HL-60 (cell line): Measurements from ENCODE around the gene SOS2.

Experiments used
- DNase-seq, 2 experiments: peaks; one replicate each; pipeline ENCODE4 v3.0.0-alpha.2; 2010 to 2020; ENCODE audit warnings: low read depth in 1 of 2, low spot score in 1 of 2
- H3K27ac ChIP-seq: fragments of 250-450 bp; sonication (Bioruptor Pico); replicated peaks from 2 replicates; pipeline ENCODE4 v1.5.1; 2020; ENCODE audit warnings: mild to moderate bottlenecking, moderate library complexity
- H3K27me3 ChIP-seq: fragments of 250-450 bp; sonication (Bioruptor Pico); 2 replicates; pipeline ENCODE4 v1.5.1; 2021; ENCODE audit warnings: mild to moderate bottlenecking, moderate library complexity; ENCODE audit not compliant: insufficient read depth, poor library complexity, severe bottlenecking
- H3K4me3 ChIP-seq: replicated peaks from 2 replicates; pipeline ENCODE4 v1.5.1; 2011; ENCODE audit warnings: mild to moderate bottlenecking, control low read depth, low read length; ENCODE audit not compliant: insufficient read depth
- GABPA ChIP-seq: IDR thresholded peaks from 2 replicates; pipeline ENCODE4 v1.6.1; 2012; ENCODE audit warnings: low read depth
- POLR2AphosphoS5 ChIP-seq: IDR thresholded peaks from 2 replicates; pipeline ENCODE4 v1.6.1; 2012; ENCODE audit warnings: low read depth
- SPI1 ChIP-seq: IDR thresholded peaks from 2 replicates; pipeline ENCODE4 v1.6.1; 2012; ENCODE audit warnings: low read depth, mild to moderate bottlenecking, borderline replicate concordance
- TF ChIP-seq, protein P1 (sequence below): IDR thresholded peaks from 2 replicates; pipeline ENCODE4 v1.6.1; 2012; ENCODE audit warnings: low read depth; ENCODE audit not compliant: insufficient replicate concordance
- TF ChIP-seq, protein P2 (sequence below): IDR thresholded peaks from one replicate; pipeline ENCODE4 v1.5.1; 2011; ENCODE audit warnings: low read length, control low read depth, inconsistent platforms; ENCODE audit not compliant: insufficient read depth

SOS2 gene

DNA sequence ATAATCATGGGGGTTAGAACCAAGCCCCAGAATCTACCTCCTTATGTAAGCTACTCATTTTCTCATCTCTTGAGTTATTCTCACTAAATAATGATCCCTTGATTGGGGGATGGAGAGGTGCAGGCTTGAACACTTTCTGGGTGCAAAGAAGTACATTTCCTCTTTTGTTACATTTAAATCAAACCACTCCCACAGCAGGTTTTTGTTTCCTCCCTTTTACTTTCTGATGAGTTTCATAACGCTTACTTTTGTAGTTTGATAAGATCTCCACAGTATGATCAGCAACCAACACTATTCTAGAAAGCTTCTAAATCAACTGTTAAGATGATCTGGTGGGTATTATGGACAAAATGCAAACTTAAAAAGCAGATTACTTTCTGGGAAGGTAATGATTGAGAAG lies 135.5 kb downstream of the SOS2 start:
- Histone ChIP-seq H3K27ac (no peak overlapping the region), H3K4me3 (no peak overlapping the region), H3K27me3 (no peaks in the 10 kb centered on the region)
- peak; percentile 70; the same call in 1 of the 2 replicates for TF ChIP-seq SPI1
- TF ChIP-seq, protein P1, sequence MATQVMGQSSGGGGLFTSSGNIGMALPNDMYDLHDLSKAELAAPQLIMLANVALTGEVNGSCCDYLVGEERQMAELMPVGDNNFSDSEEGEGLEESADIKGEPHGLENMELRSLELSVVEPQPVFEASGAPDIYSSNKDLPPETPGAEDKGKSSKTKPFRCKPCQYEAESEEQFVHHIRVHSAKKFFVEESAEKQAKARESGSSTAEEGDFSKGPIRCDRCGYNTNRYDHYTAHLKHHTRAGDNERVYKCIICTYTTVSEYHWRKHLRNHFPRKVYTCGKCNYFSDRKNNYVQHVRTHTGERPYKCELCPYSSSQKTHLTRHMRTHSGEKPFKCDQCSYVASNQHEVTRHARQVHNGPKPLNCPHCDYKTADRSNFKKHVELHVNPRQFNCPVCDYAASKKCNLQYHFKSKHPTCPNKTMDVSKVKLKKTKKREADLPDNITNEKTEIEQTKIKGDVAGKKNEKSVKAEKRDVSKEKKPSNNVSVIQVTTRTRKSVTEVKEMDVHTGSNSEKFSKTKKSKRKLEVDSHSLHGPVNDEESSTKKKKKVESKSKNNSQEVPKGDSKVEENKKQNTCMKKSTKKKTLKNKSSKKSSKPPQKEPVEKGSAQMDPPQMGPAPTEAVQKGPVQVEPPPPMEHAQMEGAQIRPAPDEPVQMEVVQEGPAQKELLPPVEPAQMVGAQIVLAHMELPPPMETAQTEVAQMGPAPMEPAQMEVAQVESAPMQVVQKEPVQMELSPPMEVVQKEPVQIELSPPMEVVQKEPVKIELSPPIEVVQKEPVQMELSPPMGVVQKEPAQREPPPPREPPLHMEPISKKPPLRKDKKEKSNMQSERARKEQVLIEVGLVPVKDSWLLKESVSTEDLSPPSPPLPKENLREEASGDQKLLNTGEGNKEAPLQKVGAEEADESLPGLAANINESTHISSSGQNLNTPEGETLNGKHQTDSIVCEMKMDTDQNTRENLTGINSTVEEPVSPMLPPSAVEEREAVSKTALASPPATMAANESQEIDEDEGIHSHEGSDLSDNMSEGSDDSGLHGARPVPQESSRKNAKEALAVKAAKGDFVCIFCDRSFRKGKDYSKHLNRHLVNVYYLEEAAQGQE: no peak
- DNase-seq: no peak

DNA sequence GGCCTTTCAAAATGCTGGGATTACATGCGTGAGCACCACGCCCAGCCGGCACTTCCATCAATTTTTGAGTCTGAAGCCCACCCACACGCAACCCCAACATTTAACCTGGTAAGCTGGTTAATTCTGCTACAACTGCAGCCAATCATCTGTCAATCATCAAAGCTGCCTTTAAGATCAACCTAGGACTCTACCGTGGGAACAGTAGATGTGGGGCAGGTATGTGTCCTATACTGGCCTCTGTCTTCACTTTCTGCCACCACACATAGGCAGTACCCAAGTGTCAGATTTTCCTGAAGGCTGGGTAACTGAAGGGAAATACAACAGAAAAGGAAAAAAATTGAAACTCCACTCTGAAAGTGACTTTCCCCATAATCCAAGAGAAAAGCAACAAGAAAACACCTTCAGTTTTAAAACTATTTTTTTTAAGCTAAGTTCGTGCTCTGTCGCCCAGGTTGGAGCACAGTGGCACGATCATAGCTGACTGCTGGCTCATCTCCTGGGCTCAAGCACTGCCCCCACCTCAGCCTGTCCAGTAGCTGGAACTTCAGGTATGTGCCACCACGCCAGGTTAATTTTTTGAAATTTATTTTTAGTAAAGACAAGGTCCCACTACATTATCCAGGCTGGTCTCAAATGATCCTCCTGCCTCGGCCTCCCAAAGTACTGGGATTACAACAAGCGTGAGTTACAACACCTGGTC lies 137.2 kb downstream of the SOS2 start:
- H3K27me3 ChIP-seq: no peaks in the 10 kb centered on the region
- H3K27ac ChIP-seq: no peak overlapping the region
- no peak for DNase-seq
- TF ChIP-seq POLR2AphosphoS5: no peak
- no peak overlapping the region for H3K4me3 ChIP-seq

DNA sequence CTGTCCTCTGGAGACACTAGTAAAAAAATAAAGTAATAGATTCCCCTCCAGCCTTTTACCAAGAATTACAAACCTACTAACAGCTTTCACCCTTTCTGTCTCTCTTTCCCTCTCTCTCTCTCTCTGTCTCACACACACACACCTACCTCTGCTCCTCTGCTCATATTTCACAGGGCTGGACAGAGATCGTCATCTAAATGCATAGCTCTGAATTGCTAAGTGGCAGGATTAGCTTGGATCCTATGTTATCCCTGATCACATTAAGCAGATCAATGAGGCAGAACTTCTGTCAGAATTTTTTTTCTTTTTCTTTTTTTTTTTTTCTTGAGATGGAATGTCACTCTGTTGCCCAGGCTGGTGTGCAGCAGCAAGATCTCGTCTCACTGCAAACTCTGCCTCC lies 137.9 kb downstream of the SOS2 start:
- Histone ChIP-seq H3K27ac (no peak overlapping the region), H3K4me3 (no peak overlapping the region), H3K27me3 (no peaks in the 10 kb centered on the region)
- DNase-seq: no peak
- TF ChIP-seq, protein P2, sequence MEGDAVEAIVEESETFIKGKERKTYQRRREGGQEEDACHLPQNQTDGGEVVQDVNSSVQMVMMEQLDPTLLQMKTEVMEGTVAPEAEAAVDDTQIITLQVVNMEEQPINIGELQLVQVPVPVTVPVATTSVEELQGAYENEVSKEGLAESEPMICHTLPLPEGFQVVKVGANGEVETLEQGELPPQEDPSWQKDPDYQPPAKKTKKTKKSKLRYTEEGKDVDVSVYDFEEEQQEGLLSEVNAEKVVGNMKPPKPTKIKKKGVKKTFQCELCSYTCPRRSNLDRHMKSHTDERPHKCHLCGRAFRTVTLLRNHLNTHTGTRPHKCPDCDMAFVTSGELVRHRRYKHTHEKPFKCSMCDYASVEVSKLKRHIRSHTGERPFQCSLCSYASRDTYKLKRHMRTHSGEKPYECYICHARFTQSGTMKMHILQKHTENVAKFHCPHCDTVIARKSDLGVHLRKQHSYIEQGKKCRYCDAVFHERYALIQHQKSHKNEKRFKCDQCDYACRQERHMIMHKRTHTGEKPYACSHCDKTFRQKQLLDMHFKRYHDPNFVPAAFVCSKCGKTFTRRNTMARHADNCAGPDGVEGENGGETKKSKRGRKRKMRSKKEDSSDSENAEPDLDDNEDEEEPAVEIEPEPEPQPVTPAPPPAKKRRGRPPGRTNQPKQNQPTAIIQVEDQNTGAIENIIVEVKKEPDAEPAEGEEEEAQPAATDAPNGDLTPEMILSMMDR: no peak
- TF ChIP-seq, protein P1: no peak
- no peak for TF ChIP-seq POLR2AphosphoS5
- no peak for TF ChIP-seq SPI1
- TF ChIP-seq GABPA: no peak

DNA sequence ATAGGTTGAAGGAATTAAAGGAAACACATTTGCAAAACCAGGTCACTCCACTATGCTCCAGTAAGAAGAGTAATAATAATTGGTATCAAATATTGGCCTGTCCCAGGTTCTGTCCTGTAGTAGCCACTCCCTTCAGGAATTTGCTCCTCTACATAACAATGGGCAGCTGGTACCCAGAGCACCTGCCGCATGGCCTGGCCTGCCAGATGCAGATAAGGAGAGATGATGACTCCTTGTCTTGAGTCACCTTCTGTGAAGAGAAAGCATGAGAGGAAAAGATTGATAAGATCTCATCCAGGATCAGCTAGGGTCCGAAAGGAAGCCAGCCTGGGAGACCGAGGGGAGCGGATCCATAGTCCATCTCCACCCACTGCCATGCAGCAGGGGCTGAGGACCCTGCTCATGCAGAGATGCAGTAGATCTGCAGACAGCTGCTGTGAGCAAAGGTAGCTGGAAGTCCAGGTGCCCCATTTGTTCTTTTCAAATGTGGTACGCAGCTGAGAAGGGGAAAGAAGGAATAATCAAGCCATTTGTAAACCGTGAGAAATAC lies 139.3 kb downstream of the SOS2 start:
- H3K4me3 ChIP-seq: no peak overlapping the region
- TF ChIP-seq SPI1 (no peak), GABPA (no peak), POLR2AphosphoS5 (no peak)
- TF ChIP-seq, protein P2: no peak
- TF ChIP-seq, protein P1: no peak
- H3K27me3 ChIP-seq: no peaks in the 10 kb centered on the region
- no peak for DNase-seq
- no peak overlapping the region for H3K27ac ChIP-seq
